Measurements from ENCODE around the gene OR3A3. TPM values are rescaled to one million over a fixed set of nuclear protein-coding genes. Genes with fewer than 3 reads are reported as not detected.

The OR3A3 gene
- total and polyA plus RNA-seq, 2 experiments from 2014 or later: not detected

GRCh38 chr17:3471599-3471998, 60.4 kb downstream of the OR3A3 start, which contains the start of gene SPATA22:
Gene SPATA22 (minus strand): TSS chr17:3471819. CDS start chr17:3469325, 2,494 bp downstream.
- H3K27me3 Mint-ChIP-seq (ENCODE audit: insufficient read depth, low read depth, poor library complexity): peaks cover 1% of the 10 kb centered on the region

GRCh38 chr17:3472137-3472536, 61.0 kb downstream of the OR3A3 start:
- Mint-ChIP-seq H3K27ac (no peak overlapping the region), H3K9me3 (no peaks in the 10 kb centered on the region; the same call in 2 of the 3 replicates), H3K27me3 (ENCODE audit: insufficient read depth, low read depth, poor library complexity) (peaks cover 1% of the 10 kb centered on the region), H3K4me3 (no peak overlapping the region), H3K4me1 (peaks cover 14% of the 10 kb centered on the region; the same call in 2 of the 3 replicates), H3K36me3 (ENCODE audit: low read depth) (no peaks in the 10 kb centered on the region)
- H2AFZ ChIP-seq: peak overlapping the region; percentile 93; the same call in 1 of the 2 replicates
- H3K4me3 ChIP-seq: no peak overlapping the region
- no peaks in the 10 kb centered on the region for H3K36me3 ChIP-seq (ENCODE audit: insufficient read depth)
- H3K4me1 ChIP-seq (ENCODE audit: insufficient read depth): peaks cover 10% of the 10 kb centered on the region
- DNase-seq (ENCODE audit: low spot score) (no peak), ATAC-seq (peak; percentile 26; the same call in 1 of the 3 replicates)
- no peak overlapping the region for H3K27ac ChIP-seq (ENCODE audit: low read depth)
- H3K27me3 ChIP-seq (ENCODE audit: insufficient read depth): no peaks in the 10 kb centered on the region
- no peaks in the 10 kb centered on the region for H4K20me1 ChIP-seq (replicated peaks; ENCODE audit: insufficient read depth)
- TF ChIP-seq REST (IDR thresholded peaks at IDR 0.05; ENCODE audit: unreplicated experiment) (no peak), ZNF331 (CRISPR knock-in tag; IDR thresholded peaks at IDR 0.05; ENCODE audit: low read depth) (no peak), ZNF462 (CRISPR knock-in tag; IDR thresholded peaks at IDR 0.05) (no peak)
- no peak overlapping the region for H3K4me2 ChIP-seq
- H3F3A ChIP-seq (replicated peaks; ENCODE audit: low read depth): no peaks in the 10 kb centered on the region
- H3K79me2 ChIP-seq (replicated peaks; ENCODE audit: insufficient read depth): no peaks in the 10 kb centered on the region
- H3K9me2 ChIP-seq (ENCODE audit: insufficient read depth): no peaks in the 10 kb centered on the region

More at GRCh38 chr17:3471599-3471998, 60.4 kb downstream of the OR3A3 start, which contains the start of gene SPATA22:
- no peak for ATAC-seq
- Histone ChIP-seq H3K27me3 (ENCODE audit: insufficient read depth) (no peaks in the 10 kb centered on the region), H3K27ac (ENCODE audit: low read depth) (no peak within 1 kb of the TSS), H3K36me3 (ENCODE audit: insufficient read depth) (no peaks in the 10 kb centered on the region), H3K79me2 (replicated peaks; ENCODE audit: insufficient read depth) (no peaks in the 10 kb centered on the region), H3K4me2 (no peak within 1 kb of the TSS), H2AFZ (peak within 1 kb of the TSS; percentile 93), H3K9me2 (ENCODE audit: insufficient read depth) (no peaks in the 10 kb centered on the region), H3K4me3 (no peak within 1 kb of the TSS), H4K20me1 (replicated peaks; ENCODE audit: insufficient read depth) (no peaks in the 10 kb centered on the region), H3K4me1 (ENCODE audit: insufficient read depth) (peaks cover 10% of the 10 kb centered on the region), H3F3A (replicated peaks; ENCODE audit: low read depth) (no peaks in the 10 kb centered on the region)
- Mint-ChIP-seq H3K36me3 (ENCODE audit: low read depth) (no peaks in the 10 kb centered on the region), H3K9me3 (no peaks in the 10 kb centered on the region; the same call in 2 of the 3 replicates), H3K4me1 (peaks cover 14% of the 10 kb centered on the region; the same call in 2 of the 3 replicates), H3K4me3 (no peak within 1 kb of the TSS), H3K27ac (no peak within 1 kb of the TSS)
- DNase-seq (ENCODE audit: low spot score): no peak
- TF ChIP-seq ZNF331 (CRISPR knock-in tag; IDR thresholded peaks at IDR 0.05; ENCODE audit: low read depth) (no peak), EZH2 (IDR thresholded peaks at IDR 0.05; ENCODE audit: low read depth, unreplicated experiment) (no peak), CREB1 (CRISPR knock-in tag; IDR thresholded peaks at IDR 0.05; ENCODE audit: low read depth) (no peak), ETS1 (IDR thresholded peaks at IDR 0.05) (no peak), STAT1 (IDR thresholded peaks at IDR 0.05; ENCODE audit: unreplicated experiment) (no peak)

All from GM23338 (cell line).